ENCODE measurements around the gene FRS3. TPM values are rescaled to one million over a fixed set of nuclear protein-coding genes. Genes with fewer than 3 reads are reported as not detected.

The FRS3 gene
- total and polyA plus RNA-seq, 9 of the 15 experiments (the other 6 are each of a cell fraction or from before 2014, with no cell fraction given) = 0.03 to 3.7 (median 1.6) TPM

DNA sequence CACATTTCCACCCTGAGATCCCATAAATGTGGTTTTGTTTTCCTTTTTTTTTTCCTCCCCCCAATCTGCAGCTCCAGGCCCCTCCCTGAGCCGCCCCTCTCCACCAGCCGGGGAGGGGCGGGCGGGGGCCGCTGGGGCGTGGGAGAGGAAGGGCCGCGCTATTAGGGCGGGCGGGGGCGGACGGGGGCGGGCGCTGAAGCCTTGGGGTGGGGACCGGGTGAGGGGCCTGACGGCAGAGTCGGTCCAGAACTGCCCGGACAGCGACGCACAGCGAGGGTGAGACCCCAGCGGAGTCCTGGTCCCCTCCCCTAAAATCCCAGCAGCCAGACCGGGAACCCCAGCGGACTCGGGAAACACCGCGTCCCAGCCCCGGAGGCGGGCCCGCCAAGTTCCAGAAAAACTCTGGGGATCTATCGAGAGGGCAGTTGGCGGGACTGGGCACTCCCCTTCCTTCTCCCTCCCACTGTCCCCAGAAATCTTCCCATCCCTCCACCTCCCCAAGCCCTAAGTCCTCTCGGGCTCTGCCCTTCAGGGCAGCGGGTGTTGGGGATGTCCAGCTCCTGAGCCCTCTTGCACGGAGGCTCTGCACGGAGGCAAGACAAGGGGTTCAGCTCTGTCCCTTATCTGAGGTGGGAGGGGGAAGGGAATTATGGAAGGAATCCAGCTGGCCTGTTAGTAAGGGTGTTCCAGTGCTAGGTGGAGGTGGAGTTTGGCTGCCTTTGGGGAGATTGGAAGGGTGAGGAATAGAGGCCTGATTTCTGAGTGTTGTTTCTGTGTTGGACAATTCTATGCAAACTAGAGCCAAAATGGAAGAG, 1.1 kb upstream of the FRS3 start, which contains the start of gene PRICKLE4 (continued):
- TF ChIP-seq SAP30 (IDR thresholded peaks at IDR 0.05; ENCODE audit: borderline replicate concordance, insufficient read depth, low read depth, low read length, poor library complexity, severe bottlenecking) (peak; percentile 25), HDGF (IDR thresholded peaks at IDR 0.05) (0 out of 2 replicates have a peak, but pooled peaks have one; percentile 52), E2F3 (CRISPR knock-in tag; IDR thresholded peaks at IDR 0.05) (0 out of 2 replicates have a peak, but pooled peaks have one; percentile 13), ILF3 (IDR thresholded peaks at IDR 0.05; ENCODE audit: borderline replicate concordance) (no peak), POLR2AphosphoS5 (IDR thresholded peaks at IDR 0.05; ENCODE audit: control insufficient read depth, insufficient read depth, low read depth, low read length) (no peak), RB1 (IDR thresholded peaks at IDR 0.05; ENCODE audit: low read depth) (peak; percentile 55), U2AF1 (optimal IDR thresholded peaks at IDR 0.05; ENCODE audit: low read depth, low read length) (no peak), SNIP1 (IDR thresholded peaks at IDR 0.05; ENCODE audit: low read depth) (no peak)
- TF ChIP-seq, protein P1, sequence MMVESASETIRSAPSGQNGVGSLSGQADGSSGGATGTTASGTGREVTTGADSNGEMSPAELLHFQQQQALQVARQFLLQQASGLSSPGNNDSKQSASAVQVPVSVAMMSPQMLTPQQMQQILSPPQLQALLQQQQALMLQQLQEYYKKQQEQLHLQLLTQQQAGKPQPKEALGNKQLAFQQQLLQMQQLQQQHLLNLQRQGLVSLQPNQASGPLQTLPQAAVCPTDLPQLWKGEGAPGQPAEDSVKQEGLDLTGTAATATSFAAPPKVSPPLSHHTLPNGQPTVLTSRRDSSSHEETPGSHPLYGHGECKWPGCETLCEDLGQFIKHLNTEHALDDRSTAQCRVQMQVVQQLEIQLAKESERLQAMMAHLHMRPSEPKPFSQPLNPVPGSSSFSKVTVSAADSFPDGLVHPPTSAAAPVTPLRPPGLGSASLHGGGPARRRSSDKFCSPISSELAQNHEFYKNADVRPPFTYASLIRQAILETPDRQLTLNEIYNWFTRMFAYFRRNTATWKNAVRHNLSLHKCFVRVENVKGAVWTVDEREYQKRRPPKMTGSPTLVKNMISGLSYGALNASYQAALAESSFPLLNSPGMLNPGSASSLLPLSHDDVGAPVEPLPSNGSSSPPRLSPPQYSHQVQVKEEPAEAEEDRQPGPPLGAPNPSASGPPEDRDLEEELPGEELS (CRISPR knock-in tag; IDR thresholded peaks at IDR 0.05; ENCODE audit: borderline replicate concordance) = no peak
- TF ChIP-seq, protein P2, sequence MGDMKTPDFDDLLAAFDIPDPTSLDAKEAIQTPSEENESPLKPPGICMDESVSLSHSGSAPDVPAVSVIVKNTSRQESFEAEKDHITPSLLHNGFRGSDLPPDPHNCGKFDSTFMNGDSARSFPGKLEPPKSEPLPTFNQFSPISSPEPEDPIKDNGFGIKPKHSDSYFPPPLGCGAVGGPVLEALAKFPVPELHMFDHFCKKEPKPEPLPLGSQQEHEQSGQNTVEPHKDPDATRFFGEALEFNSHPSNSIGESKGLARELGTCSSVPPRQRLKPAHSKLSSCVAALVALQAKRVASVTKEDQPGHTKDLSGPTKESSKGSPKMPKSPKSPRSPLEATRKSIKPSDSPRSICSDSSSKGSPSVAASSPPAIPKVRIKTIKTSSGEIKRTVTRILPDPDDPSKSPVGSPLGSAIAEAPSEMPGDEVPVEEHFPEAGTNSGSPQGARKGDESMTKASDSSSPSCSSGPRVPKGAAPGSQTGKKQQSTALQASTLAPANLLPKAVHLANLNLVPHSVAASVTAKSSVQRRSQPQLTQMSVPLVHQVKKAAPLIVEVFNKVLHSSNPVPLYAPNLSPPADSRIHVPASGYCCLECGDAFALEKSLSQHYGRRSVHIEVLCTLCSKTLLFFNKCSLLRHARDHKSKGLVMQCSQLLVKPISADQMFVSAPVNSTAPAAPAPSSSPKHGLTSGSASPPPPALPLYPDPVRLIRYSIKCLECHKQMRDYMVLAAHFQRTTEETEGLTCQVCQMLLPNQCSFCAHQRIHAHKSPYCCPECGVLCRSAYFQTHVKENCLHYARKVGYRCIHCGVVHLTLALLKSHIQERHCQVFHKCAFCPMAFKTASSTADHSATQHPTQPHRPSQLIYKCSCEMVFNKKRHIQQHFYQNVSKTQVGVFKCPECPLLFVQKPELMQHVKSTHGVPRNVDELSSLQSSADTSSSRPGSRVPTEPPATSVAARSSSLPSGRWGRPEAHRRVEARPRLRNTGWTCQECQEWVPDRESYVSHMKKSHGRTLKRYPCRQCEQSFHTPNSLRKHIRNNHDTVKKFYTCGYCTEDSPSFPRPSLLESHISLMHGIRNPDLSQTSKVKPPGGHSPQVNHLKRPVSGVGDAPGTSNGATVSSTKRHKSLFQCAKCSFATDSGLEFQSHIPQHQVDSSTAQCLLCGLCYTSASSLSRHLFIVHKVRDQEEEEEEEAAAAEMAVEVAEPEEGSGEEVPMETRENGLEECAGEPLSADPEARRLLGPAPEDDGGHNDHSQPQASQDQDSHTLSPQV (IDR thresholded peaks at IDR 0.05) = no peak
- TF ChIP-seq, protein P3, sequence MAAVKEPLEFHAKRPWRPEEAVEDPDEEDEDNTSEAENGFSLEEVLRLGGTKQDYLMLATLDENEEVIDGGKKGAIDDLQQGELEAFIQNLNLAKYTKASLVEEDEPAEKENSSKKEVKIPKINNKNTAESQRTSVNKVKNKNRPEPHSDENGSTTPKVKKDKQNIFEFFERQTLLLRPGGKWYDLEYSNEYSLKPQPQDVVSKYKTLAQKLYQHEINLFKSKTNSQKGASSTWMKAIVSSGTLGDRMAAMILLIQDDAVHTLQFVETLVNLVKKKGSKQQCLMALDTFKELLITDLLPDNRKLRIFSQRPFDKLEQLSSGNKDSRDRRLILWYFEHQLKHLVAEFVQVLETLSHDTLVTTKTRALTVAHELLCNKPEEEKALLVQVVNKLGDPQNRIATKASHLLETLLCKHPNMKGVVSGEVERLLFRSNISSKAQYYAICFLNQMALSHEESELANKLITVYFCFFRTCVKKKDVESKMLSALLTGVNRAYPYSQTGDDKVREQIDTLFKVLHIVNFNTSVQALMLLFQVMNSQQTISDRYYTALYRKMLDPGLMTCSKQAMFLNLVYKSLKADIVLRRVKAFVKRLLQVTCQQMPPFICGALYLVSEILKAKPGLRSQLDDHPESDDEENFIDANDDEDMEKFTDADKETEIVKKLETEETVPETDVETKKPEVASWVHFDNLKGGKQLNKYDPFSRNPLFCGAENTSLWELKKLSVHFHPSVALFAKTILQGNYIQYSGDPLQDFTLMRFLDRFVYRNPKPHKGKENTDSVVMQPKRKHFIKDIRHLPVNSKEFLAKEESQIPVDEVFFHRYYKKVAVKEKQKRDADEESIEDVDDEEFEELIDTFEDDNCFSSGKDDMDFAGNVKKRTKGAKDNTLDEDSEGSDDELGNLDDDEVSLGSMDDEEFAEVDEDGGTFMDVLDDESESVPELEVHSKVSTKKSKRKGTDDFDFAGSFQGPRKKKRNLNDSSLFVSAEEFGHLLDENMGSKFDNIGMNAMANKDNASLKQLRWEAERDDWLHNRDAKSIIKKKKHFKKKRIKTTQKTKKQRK (IDR thresholded peaks at IDR 0.05; ENCODE audit: borderline replicate concordance, low read depth, low read length) = no peak
- TF ChIP-seq, protein P4, sequence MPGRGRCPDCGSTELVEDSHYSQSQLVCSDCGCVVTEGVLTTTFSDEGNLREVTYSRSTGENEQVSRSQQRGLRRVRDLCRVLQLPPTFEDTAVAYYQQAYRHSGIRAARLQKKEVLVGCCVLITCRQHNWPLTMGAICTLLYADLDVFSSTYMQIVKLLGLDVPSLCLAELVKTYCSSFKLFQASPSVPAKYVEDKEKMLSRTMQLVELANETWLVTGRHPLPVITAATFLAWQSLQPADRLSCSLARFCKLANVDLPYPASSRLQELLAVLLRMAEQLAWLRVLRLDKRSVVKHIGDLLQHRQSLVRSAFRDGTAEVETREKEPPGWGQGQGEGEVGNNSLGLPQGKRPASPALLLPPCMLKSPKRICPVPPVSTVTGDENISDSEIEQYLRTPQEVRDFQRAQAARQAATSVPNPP (IDR thresholded peaks at IDR 0.05; ENCODE audit: borderline replicate concordance, insufficient read depth, insufficient read length) = no peak

All from K562 (cell line).